ENCODE results near the gene CLIP2.
"Not testable (repeated sequence)": the region's sequence is repeated elsewhere in the genome, so short reads cannot be mapped to it uniquely, and the experiment has no call there.

CLIP2 gene

DNA sequence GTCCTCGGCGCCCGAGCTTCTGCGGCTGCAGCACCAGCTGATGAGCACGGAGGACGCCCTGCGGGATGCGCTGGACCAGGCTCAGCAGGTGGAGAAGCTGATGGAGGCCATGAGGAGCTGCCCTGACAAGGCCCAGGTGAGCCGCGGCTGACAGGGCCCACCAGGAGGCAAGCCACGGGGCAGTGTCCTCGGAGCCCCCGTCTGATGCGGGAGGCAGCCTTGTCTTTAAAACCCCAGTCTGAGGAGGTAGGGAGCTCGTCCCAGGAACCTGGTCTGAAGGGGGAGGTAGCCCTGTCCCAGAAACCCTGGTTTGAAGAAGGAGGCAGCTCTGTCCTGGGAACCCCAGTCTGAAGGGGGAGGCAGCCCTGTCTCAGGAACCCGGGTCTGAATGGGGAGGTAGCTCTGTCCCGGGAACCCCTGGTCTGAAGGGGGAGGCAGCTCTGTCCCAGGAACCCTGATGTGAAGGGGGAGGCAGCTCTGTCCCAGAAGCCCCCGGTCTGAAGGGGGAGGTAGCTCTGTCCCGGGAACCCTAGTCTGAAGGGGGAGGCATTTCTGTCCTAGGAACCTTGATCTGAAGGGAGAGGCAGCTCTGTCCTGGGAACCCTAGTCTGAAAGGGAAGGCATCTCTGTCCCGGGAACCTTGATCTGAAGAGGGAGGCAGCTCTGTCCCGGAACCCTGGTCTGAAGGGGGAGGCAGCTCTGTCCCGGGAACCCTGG is 111.4 kb downstream of the CLIP2 start:
- peak; percentile 30 for ATAC-seq
- TF ChIP-seq TOX (CRISPR knock-in tag; IDR thresholded peaks at IDR 0.05; ENCODE audit: borderline replicate concordance) (no peak), CREB5 (CRISPR knock-in tag; IDR thresholded peaks at IDR 0.05; ENCODE audit: low read depth) (no peak)

DNA sequence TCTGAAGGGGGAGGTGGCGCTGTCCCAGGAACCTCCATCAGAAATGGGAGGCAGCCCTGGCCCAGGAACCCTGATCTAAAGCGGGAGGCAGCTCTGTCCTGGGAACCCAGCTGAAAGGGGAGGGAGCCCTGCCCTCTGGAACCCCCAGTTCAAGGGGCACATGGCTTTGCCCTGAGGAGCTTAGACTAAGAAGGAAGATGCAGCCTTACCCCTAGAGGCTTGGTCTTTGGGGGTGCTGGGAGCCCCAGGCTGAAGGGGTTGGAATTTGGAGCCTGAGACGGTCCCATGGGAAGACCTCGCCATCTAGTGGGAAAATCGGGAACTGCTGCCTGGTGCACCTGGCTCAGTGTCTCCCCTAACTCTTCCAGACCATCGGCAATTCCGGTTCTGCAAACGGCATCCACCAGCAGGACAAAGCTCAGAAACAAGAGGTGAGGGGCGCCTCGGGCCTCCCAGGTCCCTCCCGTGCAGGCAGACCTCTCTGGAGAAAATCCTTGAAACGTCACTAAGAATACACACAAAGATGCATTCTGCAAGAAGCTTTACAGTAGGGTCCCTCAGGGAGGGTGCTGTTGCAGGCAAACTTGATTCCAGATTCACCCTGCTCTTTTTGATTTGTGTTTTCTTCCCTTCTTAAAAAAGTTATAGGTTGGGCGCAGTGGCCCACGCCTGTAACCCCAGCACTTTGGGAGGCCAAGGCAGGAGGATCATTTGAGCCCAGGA is 112.1 kb downstream of the CLIP2 start:
- TF ChIP-seq ZNF8 (CRISPR knock-in tag; IDR thresholded peaks at IDR 0.05), result no peak
- no peak for TF ChIP-seq OSR1 (CRISPR knock-in tag; IDR thresholded peaks at IDR 0.05)
- TF ChIP-seq, protein P1, sequence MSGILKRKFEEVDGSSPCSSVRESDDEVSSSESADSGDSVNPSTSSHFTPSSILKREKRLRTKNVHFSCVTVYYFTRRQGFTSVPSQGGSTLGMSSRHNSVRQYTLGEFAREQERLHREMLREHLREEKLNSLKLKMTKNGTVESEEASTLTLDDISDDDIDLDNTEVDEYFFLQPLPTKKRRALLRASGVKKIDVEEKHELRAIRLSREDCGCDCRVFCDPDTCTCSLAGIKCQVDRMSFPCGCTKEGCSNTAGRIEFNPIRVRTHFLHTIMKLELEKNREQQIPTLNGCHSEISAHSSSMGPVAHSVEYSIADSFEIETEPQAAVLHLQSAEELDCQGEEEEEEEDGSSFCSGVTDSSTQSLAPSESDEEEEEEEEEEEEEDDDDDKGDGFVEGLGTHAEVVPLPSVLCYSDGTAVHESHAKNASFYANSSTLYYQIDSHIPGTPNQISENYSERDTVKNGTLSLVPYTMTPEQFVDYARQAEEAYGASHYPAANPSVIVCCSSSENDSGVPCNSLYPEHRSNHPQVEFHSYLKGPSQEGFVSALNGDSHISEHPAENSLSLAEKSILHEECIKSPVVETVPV (CRISPR knock-in tag; IDR thresholded peaks at IDR 0.05), result no peak
- no peak for TF ChIP-seq RARB (CRISPR knock-in tag; IDR thresholded peaks at IDR 0.05)
- no peak for TF ChIP-seq CSDC2 (CRISPR knock-in tag; IDR thresholded peaks at IDR 0.05)
- no peak for TF ChIP-seq ESRRG (CRISPR knock-in tag; IDR thresholded peaks at IDR 0.05)
- no peak for TF ChIP-seq PPARA (CRISPR knock-in tag; IDR thresholded peaks at IDR 0.05; ENCODE audit: borderline replicate concordance)
- TF ChIP-seq ZFP30 (CRISPR knock-in tag; IDR thresholded peaks at IDR 0.05), result no peak
- TF ChIP-seq CREB5 (CRISPR knock-in tag; IDR thresholded peaks at IDR 0.05; ENCODE audit: low read depth), result no peak
- TF ChIP-seq ARNTL (CRISPR knock-in tag; IDR thresholded peaks at IDR 0.05; ENCODE audit: borderline replicate concordance, low read depth), result no peak
- TF ChIP-seq POU6F1 (CRISPR knock-in tag; IDR thresholded peaks at IDR 0.05; ENCODE audit: borderline replicate concordance, low read depth), result no peak
- TF ChIP-seq BACH2 (CRISPR knock-in tag; IDR thresholded peaks at IDR 0.05; ENCODE audit: borderline replicate concordance), result no peak
- TF ChIP-seq GLIS3 (CRISPR knock-in tag; IDR thresholded peaks at IDR 0.05), result no peak
- TF ChIP-seq TOX (CRISPR knock-in tag; IDR thresholded peaks at IDR 0.05; ENCODE audit: borderline replicate concordance), result no peak
- no peak for TF ChIP-seq ZNF565 (CRISPR knock-in tag; conservative IDR thresholded peaks at IDR 0.05; ENCODE audit: low read depth)
- peak; percentile 87 for ATAC-seq

DNA sequence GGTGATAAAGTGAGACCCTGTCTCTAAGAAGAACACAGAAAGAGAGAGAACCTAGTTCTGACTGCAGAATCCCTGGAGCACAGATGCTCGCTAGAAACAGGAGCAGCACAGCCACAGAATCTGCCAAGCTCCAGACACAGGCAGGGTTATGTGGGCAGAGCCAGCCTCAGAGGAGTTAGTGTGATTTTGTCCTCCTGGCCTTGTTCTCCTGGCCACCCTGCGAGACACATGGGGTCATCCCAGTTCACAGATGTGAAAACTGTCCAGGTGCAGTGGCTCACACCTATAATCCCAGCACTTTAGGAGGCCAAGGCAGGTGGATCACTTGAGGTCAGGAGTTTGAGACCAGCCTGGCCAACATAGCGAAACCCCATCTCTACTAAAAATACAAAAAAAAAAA is 113.5 kb downstream of the CLIP2 start:
- ATAC-seq, result not testable (repeated sequence)

- TF ChIP-seq PPARA (CRISPR knock-in tag; IDR thresholded peaks at IDR 0.05; ENCODE audit: borderline replicate concordance) (no peak), GLIS3 (CRISPR knock-in tag; IDR thresholded peaks at IDR 0.05) (no peak), ZNF70 (CRISPR knock-in tag; IDR thresholded peaks at IDR 0.05) (no peak), TOX (CRISPR knock-in tag; IDR thresholded peaks at IDR 0.05; ENCODE audit: borderline replicate concordance) (no peak), ARNTL (CRISPR knock-in tag; IDR thresholded peaks at IDR 0.05; ENCODE audit: borderline replicate concordance, low read depth) (no peak), ZFP30 (CRISPR knock-in tag; IDR thresholded peaks at IDR 0.05) (no peak), POU6F1 (CRISPR knock-in tag; IDR thresholded peaks at IDR 0.05; ENCODE audit: borderline replicate concordance, low read depth) (no peak), RARB (CRISPR knock-in tag; IDR thresholded peaks at IDR 0.05) (no peak), ZFP3 (CRISPR knock-in tag; IDR thresholded peaks at IDR 0.05) (no peak), PATZ1 (CRISPR knock-in tag; IDR thresholded peaks at IDR 0.05; ENCODE audit: borderline replicate concordance) (no peak), ESRRG (CRISPR knock-in tag; IDR thresholded peaks at IDR 0.05) (no peak)
- no peak for ATAC-seq
These were observed 114.5 kb downstream of the CLIP2 start for GRCh38 chr7:74403521-74404387.

All from SK-N-SH treated with all-trans-retinoic acid at 6 μM for 48 hours (cell line).